Activated B cell treated with CpG ODN at 0.5 μM for 24 hours (primary cell): Measurements from ENCODE around the gene RNF186. TPM values are rescaled to one million over a fixed set of nuclear protein-coding genes. Genes with fewer than 3 reads are reported as not detected.

Source experiments
- ATAC-seq: fragments of 200-7000 bp; cut with Tn5 transposase; one replicate; pipeline ENCODE4 v1.10.0; 2021; ENCODE audit warnings: low read depth, mild to moderate bottlenecking, moderate library complexity
- CTCF ChIA-PET: fragments of 350-600 bp; sonication (Branson Sonifier 250); formaldehyde crosslinking; loops from one replicate; lab custom pipeline; 2021; ENCODE audit warnings: antibody characterized with exemption; lab: Charles Lee
- POLR2A ChIA-PET: fragments of 350-600 bp; sonication (Branson Sonifier 250); formaldehyde crosslinking; loops from one replicate; lab custom pipeline; 2021; ENCODE audit warnings: antibody characterized with exemption; lab: Charles Lee
- DNase-seq: peaks from one replicate; pipeline ENCODE4 v3.0.0; 2022
- H3K27ac Mint-ChIP-seq: one replicate; pipeline ENCODE4 v1.8.0; 2020; ENCODE audit warnings: mixed read lengths
- H3K27me3 Mint-ChIP-seq: one replicate; pipeline ENCODE4 v1.8.0; 2021; ENCODE audit warnings: mixed read lengths
- H3K36me3 Mint-ChIP-seq: one replicate; pipeline ENCODE4 v1.8.0; 2021; ENCODE audit warnings: low read depth, mixed read lengths
- H3K4me1 Mint-ChIP-seq: one replicate; pipeline ENCODE4 v1.8.0; 2021; ENCODE audit warnings: mixed read lengths
- H3K4me3 Mint-ChIP-seq: one replicate; pipeline ENCODE4 v1.8.0; 2020; ENCODE audit warnings: mild to moderate bottlenecking, mixed read lengths
- H3K9me3 Mint-ChIP-seq: one replicate; pipeline ENCODE4 v1.8.0; 2020; ENCODE audit warnings: mixed read lengths
- CTCF ChIP-seq: fragments of 200-600 bp; IDR thresholded peaks from one replicate; pipeline ENCODE4 v1.8.0; 2022; ENCODE audit warnings: antibody characterized with exemption, mild to moderate bottlenecking
- intact Hi-C: fragments of 100-400 bp; cut with micrococcal nuclease; formaldehyde crosslinking; loops from one replicate; pipeline ENCODE4 v1.15.1; 2024
- total RNA-seq: library from RNA; stranded (reverse); gene quantifications from 2 replicates; pipeline ENCODE4 v1.2.3, GENCODE V29; 2022

Gene RNF186
- total RNA-seq, 1 donor from 2014 or later = not detected

- no peaks in the 10 kb centered on the region for H3K4me1 Mint-ChIP-seq
- TF ChIP-seq CTCF = no peak
- H3K36me3 Mint-ChIP-seq = peaks cover 72% of the 10 kb centered on the region
- ChIA-PET CTCF (no interaction called here), POLR2A (interaction anchor here (0.7 kb wide), 1 partner anchor 23 kb away, joined by 3 read pairs; no protein-coding TSS in a partner anchor)
- H3K27ac Mint-ChIP-seq = no peak overlapping the region
- peaks cover 2% of the 10 kb centered on the region for H3K9me3 Mint-ChIP-seq
- no peak for ATAC-seq
- H3K4me3 Mint-ChIP-seq = no peak overlapping the region
- no peaks in the 10 kb centered on the region for H3K27me3 Mint-ChIP-seq
- intact Hi-C loops = no loop called here
- no peak for DNase-seq
These were observed 38.1 kb downstream of the RNF186 start for GRCh38 chr1:19776933-19777332.

GRCh38 chr1:19776287-19776686 lies 38.8 kb downstream of the RNF186 start:
- POLR2A ChIA-PET = interaction anchor here (0.7 kb wide), 1 partner anchor 24 kb away, joined by 3 read pairs; no protein-coding TSS in a partner anchor
- H3K9me3 Mint-ChIP-seq = peaks cover 2% of the 10 kb centered on the region
- H3K27me3 Mint-ChIP-seq = no peaks in the 10 kb centered on the region

GRCh38 chr1:19775831-19776230 lies 39.3 kb downstream of the RNF186 start:
- H3K4me3 Mint-ChIP-seq = no peak overlapping the region
- H3K27me3 Mint-ChIP-seq = no peaks in the 10 kb centered on the region
- ChIA-PET CTCF (no interaction called here), POLR2A (no interaction called here)
- no peak for DNase-seq
- intact Hi-C loops = no loop called here
- no peak for TF ChIP-seq CTCF
- H3K36me3 Mint-ChIP-seq = peaks cover 77% of the 10 kb centered on the region
- H3K27ac Mint-ChIP-seq = no peak overlapping the region
- H3K9me3 Mint-ChIP-seq = peaks cover 2% of the 10 kb centered on the region
- H3K4me1 Mint-ChIP-seq = no peaks in the 10 kb centered on the region
- ATAC-seq = no peak

More at GRCh38 chr1:19776287-19776686, 38.8 kb downstream of the RNF186 start:
- no peaks in the 10 kb centered on the region for H3K4me1 Mint-ChIP-seq
- DNase-seq (no peak), ATAC-seq (no peak)
- H3K4me3 Mint-ChIP-seq = no peak overlapping the region
- TF ChIP-seq CTCF = no peak
- CTCF ChIA-PET = no interaction called here
- intact Hi-C loops = no loop called here
- H3K27ac Mint-ChIP-seq = no peak overlapping the region
- H3K36me3 Mint-ChIP-seq = peaks cover 74% of the 10 kb centered on the region

GRCh38 chr1:19775317-19775716 lies 39.8 kb downstream of the RNF186 start:
- TF ChIP-seq CTCF = no peak
- ATAC-seq (no peak), DNase-seq (no peak)
- no peaks in the 10 kb centered on the region for H3K27me3 Mint-ChIP-seq
- POLR2A ChIA-PET = no interaction called here
- intact Hi-C loops = no loop called here
- H3K9me3 Mint-ChIP-seq = peaks cover 2% of the 10 kb centered on the region
- no peaks in the 10 kb centered on the region for H3K4me1 Mint-ChIP-seq
- no peak overlapping the region for H3K4me3 Mint-ChIP-seq
- CTCF ChIA-PET = no interaction called here
- H3K27ac Mint-ChIP-seq = no peak overlapping the region
- H3K36me3 Mint-ChIP-seq = peaks cover 74% of the 10 kb centered on the region

- ChIA-PET POLR2A (no interaction called here), CTCF (no interaction called here)
- Mint-ChIP-seq H3K36me3 (peaks cover 74% of the 10 kb centered on the region), H3K27me3 (no peaks in the 10 kb centered on the region), H3K4me3 (no peak overlapping the region), H3K4me1 (no peaks in the 10 kb centered on the region), H3K27ac (no peak overlapping the region), H3K9me3 (peaks cover 2% of the 10 kb centered on the region)
- no peak for DNase-seq
- TF ChIP-seq CTCF = no peak
- ATAC-seq = no peak
- intact Hi-C loops = no loop called here
These were observed 40.8 kb downstream of the RNF186 start for GRCh38 chr1:19774180-19774785.
